ENCODE measurements around the gene CELSR1. TPM values are rescaled to one million over a fixed set of nuclear protein-coding genes. Genes with fewer than 3 reads are reported as not detected.

The CELSR1 gene
- total and polyA plus RNA-seq, 2 of the 13 experiments (the other 11 are each of a cell fraction or from before 2014, with no cell fraction given): 0.78 to 1.8 TPM

GRCh38 chr22:46443850-46444389 is 93.5 kb downstream of the CELSR1 start (continued):
- TF ChIP-seq IRF2 (CRISPR knock-in tag; IDR thresholded peaks at IDR 0.05) (no peak), SOX13 (IDR thresholded peaks at IDR 0.05) (no peak), SOX13 (CRISPR knock-in tag; conservative IDR thresholded peaks at IDR 0.05 in 1 of 2, IDR thresholded peaks at IDR 0.05 in 1 of 2) (peak in 1 of 2 experiments; percentile 71; a peak in 2 of 4 replicates), ZNF501 (CRISPR knock-in tag; IDR thresholded peaks at IDR 0.05) (no peak), SOX6 (IDR thresholded peaks at IDR 0.05) (no peak), SOX6 (CRISPR knock-in tag; IDR thresholded peaks at IDR 0.05) (peak; percentile 47), ZNF761 (CRISPR knock-in tag; conservative IDR thresholded peaks at IDR 0.05) (no peak), ZNF792 (CRISPR knock-in tag; IDR thresholded peaks at IDR 0.05) (no peak), YEATS4 (CRISPR knock-in tag; IDR thresholded peaks at IDR 0.05; ENCODE audit: borderline replicate concordance) (no peak), ZBTB49 (CRISPR knock-in tag; IDR thresholded peaks at IDR 0.05; ENCODE audit: borderline replicate concordance) (no peak), GABPA (IDR thresholded peaks at IDR 0.05; ENCODE audit: low read depth, low read length) (no peak), GABPA (CRISPR knock-in tag; IDR thresholded peaks at IDR 0.05; ENCODE audit: low read depth) (no peak), ZNF552 (CRISPR knock-in tag; IDR thresholded peaks at IDR 0.05; ENCODE audit: borderline replicate concordance) (no peak), ZBTB10 (CRISPR knock-in tag; IDR thresholded peaks at IDR 0.05; ENCODE audit: borderline replicate concordance) (no peak), NR2F1 (CRISPR knock-in tag; IDR thresholded peaks at IDR 0.05) (no peak), TRAFD1 (CRISPR knock-in tag; IDR thresholded peaks at IDR 0.05; ENCODE audit: borderline replicate concordance) (no peak), BCL6 (CRISPR knock-in tag; IDR thresholded peaks at IDR 0.05) (0 out of 2 replicates have a peak, but pooled peaks have one; percentile 22), MLXIP (CRISPR knock-in tag; IDR thresholded peaks at IDR 0.05; ENCODE audit: borderline replicate concordance) (no peak), ZNF124 (CRISPR knock-in tag; IDR thresholded peaks at IDR 0.05) (no peak)
